SJCRH30 (cell line): ENCODE data around the gene GNG12. TPM values are rescaled to one million over a fixed set of nuclear protein-coding genes. Genes with fewer than 3 reads are reported as not detected.

Experiments
- DNase-seq, 2 experiments: peaks; one replicate each; pipeline ENCODE4 v3.0.0-alpha.2; 2015 to 2020
- H3K27ac ChIP-seq: fragments of 250-450 bp; sonication (Bioruptor Pico); 2 replicates; pipeline ENCODE4 v1.5.1; 2020; ENCODE audit warnings: mild to moderate bottlenecking, moderate library complexity
- H3K27me3 ChIP-seq: fragments of 250-450 bp; sonication (Bioruptor Pico); 2 replicates; pipeline ENCODE4 v1.5.1; 2020; ENCODE audit warnings: mild to moderate bottlenecking, moderate library complexity
- H3K36me3 ChIP-seq: fragments of 250-450 bp; sonication (Bioruptor Pico); 2 replicates; pipeline ENCODE4 v1.5.1; 2020; ENCODE audit warnings: mild to moderate bottlenecking, moderate library complexity
- H3K4me1 ChIP-seq: fragments of 250-450 bp; sonication (Bioruptor Pico); 2 replicates; pipeline ENCODE4 v1.5.1; 2020; ENCODE audit warnings: mild to moderate bottlenecking, moderate library complexity
- H3K4me3 ChIP-seq: fragments of 250-450 bp; sonication (Bioruptor Pico); 2 replicates; pipeline ENCODE4 v1.5.1; 2020; ENCODE audit warnings: mild to moderate bottlenecking, moderate library complexity
- H3K9me3 ChIP-seq: fragments of 250-450 bp; sonication (Bioruptor Pico); replicated peaks from 2 replicates; pipeline ENCODE4 v1.5.1; 2020; ENCODE audit warnings: mild to moderate bottlenecking, moderate library complexity
- total RNA-seq: library from RNA; depleted of rRNA; stranded (reverse); fragments of >200 nt; shearing (Covaris generic); gene quantifications from 2 replicates; pipeline ENCODE4 v1.2.3, GENCODE V29; 2014

GNG12 gene
- total RNA-seq, 1 experiment from 2014 or later, result 110 TPM

DNA sequence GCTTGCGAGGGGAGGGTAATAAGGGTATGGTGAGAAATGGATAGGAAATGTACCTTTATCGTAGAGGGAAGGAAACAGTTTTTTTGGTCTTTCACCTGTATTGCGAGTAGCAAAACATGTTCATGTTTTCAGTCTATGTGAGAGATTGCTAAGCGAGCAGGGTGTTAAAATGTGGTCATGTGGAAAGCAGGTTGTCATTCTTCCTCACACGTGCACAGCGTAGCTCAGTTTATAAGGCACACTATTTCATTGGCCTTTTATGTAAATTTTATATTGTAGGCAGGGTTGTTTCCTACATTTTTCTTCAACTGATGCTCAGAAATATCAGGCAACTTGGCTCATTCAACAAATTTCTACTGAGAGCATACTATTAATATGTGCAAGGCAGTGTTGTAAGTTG, 18.5 kb upstream of the GNG12 start:
- no peak overlapping the region for H3K4me3 ChIP-seq
- no peaks in the 10 kb centered on the region for H3K9me3 ChIP-seq
- H3K4me1 ChIP-seq, result peaks cover 11% of the 10 kb centered on the region
- no peaks in the 10 kb centered on the region for H3K27me3 ChIP-seq
- DNase-seq, result no peak
- no peaks in the 10 kb centered on the region for H3K36me3 ChIP-seq
- H3K27ac ChIP-seq, result no peak overlapping the region

DNA sequence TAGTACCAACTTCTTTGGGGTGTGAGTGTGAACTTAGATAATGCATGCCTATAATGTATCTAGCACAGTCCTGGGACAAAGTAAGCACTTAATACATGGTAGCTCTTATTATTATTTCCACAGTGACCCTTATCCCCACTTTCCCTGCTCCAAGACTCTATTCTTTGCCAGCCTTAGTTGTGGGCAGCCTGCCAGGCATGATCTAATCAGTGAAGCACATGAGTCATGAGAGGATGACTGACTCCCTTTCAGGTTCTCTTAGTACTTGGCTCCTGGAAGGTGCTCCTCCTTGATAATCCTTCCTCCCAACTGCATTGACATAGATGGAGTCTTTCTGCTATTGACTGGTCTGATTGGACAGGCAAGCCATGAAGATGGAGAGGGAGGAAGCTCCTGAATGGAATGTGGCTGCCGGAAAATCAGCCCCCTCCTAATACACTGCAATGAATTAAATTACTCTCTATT, 17.4 kb upstream of the GNG12 start:
- Histone ChIP-seq H3K4me1 (peaks cover 11% of the 10 kb centered on the region), H3K27ac (no peak overlapping the region), H3K4me3 (no peak overlapping the region), H3K9me3 (no peaks in the 10 kb centered on the region), H3K36me3 (no peaks in the 10 kb centered on the region), H3K27me3 (no peaks in the 10 kb centered on the region)
- DNase-seq, result peak; percentile 80 to 86

DNA sequence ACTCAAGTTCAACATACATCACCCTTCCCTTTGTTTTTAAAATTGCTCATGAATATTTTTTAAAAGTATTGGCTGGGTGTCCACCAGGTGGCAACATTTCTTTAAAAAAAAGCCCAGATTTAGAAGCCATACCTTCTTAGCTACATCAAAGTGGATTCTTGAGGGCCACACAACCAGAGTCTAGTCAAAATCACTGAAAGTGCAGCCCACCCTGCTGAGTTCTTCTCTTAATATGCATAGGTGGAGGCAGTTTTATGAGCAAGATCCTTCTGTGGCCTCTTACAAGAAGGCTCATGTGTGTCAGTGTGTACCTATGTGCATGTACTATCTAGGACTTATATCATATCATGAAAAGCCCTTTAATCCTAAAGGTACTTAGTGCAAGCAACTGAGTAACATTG, 16.9 kb upstream of the GNG12 start:
- Histone ChIP-seq H3K4me3 (no peak overlapping the region), H3K36me3 (no peaks in the 10 kb centered on the region), H3K9me3 (no peaks in the 10 kb centered on the region), H3K27ac (no peak overlapping the region), H3K27me3 (no peaks in the 10 kb centered on the region), H3K4me1 (peaks cover 11% of the 10 kb centered on the region)
- DNase-seq, result peak; percentile 19 to 70

DNA sequence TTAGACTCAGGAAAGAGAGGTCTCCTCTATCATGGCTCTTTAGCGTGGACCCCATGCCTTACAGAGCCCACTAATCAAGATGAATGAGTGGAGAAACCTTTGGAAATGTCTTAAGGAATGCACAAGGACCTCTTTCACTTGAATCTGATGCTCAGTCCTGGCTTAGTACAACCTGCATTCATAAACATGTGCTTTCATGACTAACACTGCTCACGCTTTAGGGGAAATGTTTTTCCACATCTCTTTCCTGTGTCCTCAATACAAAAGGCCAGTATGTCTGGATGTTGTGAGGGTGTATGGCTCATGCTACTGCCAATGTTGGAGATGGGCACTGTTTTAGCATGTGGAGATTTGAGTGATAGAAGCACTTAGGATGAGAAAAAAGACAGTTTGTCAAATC, 14.2 kb upstream of the GNG12 start:
- Histone ChIP-seq H3K27me3 (no peaks in the 10 kb centered on the region), H3K4me3 (no peak overlapping the region), H3K27ac (no peak overlapping the region), H3K4me1 (peaks cover 14% of the 10 kb centered on the region), H3K9me3 (0 out of 2 replicates have a peak, but pooled peaks cover 2% of the 10 kb centered on the region), H3K36me3 (no peaks in the 10 kb centered on the region)
- no peak for DNase-seq

DNA sequence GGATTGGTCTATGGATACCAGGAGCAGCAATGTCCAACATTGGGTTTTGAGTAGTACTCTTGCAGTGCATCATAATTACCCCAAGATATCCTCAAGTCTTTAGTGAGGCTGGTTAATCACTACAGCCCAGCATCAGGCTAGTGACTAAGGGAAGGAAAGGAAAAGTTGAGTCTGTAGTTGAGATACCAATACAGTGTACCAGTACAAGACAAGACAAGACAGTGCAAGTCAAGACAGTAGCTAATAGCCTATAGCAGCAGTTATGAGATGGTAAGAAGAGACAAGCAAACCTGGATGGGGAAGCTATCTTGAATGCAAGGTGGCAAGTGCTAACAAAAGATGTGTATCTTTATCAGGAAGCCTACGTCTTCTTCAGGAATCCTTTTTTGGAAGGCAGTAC, 13.3 kb upstream of the GNG12 start:
- Histone ChIP-seq H3K27me3 (no peaks in the 10 kb centered on the region), H3K9me3 (0 out of 2 replicates have a peak, but pooled peaks cover 2% of the 10 kb centered on the region), H3K4me3 (no peak overlapping the region), H3K36me3 (no peaks in the 10 kb centered on the region), H3K4me1 (peaks cover 14% of the 10 kb centered on the region), H3K27ac (no peak overlapping the region)
- DNase-seq, result no peak

DNA sequence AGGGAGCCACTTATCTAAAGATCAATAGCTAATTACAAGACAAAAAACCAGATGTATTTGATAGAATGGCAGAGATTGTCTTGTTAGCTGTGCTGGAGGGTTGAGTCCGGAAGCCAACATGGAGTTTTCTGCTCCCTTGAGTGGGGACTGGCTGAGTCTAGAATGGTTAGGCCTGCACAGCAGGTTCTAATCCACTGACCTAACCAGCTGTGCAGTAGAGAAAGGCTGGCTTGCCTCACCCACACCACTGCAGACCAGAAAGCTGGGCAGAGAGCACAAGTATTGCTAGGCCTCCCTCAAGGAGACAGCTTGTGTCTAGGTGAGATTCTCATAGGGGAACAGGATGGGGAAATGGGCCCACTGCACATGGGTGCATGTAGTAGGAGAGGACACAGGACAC, 11.7 kb upstream of the GNG12 start:
- no peak overlapping the region for H3K27ac ChIP-seq
- no peak for DNase-seq
- H3K4me3 ChIP-seq, result no peak overlapping the region
- no peaks in the 10 kb centered on the region for H3K27me3 ChIP-seq
- no peaks in the 10 kb centered on the region for H3K36me3 ChIP-seq
- 0 out of 2 replicates have a peak, but pooled peaks cover 2% of the 10 kb centered on the region for H3K9me3 ChIP-seq
- peaks cover 13% of the 10 kb centered on the region for H3K4me1 ChIP-seq

DNA sequence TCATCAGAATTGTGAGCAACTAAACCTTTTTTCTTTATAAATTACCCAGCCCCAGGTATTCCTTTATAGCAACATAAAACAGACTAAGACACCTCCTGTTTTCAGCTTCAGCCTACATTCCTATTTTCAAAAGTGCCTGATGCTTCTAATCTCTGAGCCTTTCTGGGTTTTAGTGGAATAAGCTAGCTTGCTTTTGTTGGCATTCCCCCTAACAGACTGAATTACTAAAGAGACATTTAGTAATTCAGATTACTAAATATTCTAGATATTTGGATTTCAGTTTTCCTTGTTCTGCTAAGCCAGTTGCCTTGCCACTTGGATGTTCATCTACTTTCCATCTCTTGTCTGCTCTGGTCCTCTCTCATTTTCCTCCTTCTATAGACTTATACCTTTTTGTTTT, 10.5 kb upstream of the GNG12 start:
- Histone ChIP-seq H3K9me3 (0 out of 2 replicates have a peak, but pooled peaks cover 2% of the 10 kb centered on the region), H3K4me1 (peaks cover 22% of the 10 kb centered on the region), H3K36me3 (no peaks in the 10 kb centered on the region), H3K4me3 (no peak overlapping the region), H3K27me3 (no peaks in the 10 kb centered on the region), H3K27ac (no peak overlapping the region)
- DNase-seq, result no peak

DNA sequence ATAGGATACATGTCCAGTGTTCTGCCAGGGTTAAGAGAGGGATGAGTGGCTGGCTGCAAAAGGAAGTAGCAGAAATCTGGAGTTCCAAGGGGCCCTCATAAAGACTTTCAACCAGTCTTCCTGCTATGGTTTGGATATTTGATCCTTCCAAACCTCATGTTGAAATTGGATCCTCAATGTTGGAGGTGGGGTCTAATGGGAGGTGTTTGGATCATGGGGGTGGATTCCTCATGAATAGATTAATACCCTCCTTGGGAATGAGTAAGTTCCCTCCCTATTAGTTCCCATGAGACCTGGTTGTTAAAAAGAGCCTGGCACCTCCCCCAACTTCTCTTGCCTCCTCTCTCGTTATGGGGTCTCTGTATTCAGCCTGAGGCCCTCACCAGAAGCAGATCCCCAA, 10.1 kb upstream of the GNG12 start:
- Histone ChIP-seq H3K4me1 (peaks cover 22% of the 10 kb centered on the region), H3K4me3 (no peak overlapping the region), H3K27me3 (no peaks in the 10 kb centered on the region), H3K36me3 (no peaks in the 10 kb centered on the region), H3K27ac (no peak overlapping the region), H3K9me3 (0 out of 2 replicates have a peak, but pooled peaks cover 2% of the 10 kb centered on the region)
- DNase-seq, result peak in 1 of 2 experiments; percentile 29

DNA sequence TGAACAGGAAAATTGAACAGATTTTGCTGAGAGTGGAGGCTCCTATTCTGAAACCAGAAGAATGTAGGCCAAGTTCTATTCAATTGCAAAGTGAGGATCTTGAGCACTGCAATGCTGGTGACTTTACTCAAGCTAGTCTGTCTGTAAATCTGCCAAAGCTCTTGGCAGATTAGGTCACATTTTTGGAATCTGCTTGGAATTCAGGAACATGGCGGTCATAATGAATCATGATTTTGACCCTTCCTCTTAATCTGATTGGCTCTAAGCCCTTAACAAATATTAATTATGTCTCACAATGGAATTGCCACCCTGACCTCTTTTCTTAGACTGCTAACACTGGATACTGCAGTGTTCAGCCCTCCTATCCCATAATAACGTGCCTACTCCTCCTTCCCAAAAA, 7.2 kb upstream of the GNG12 start:
- Histone ChIP-seq H3K4me1 (peaks cover 22% of the 10 kb centered on the region), H3K4me3 (no peak overlapping the region), H3K27me3 (no peaks in the 10 kb centered on the region), H3K9me3 (0 out of 2 replicates have a peak, but pooled peaks cover 2% of the 10 kb centered on the region), H3K27ac (peak overlapping the region; percentile 40), H3K36me3 (no peaks in the 10 kb centered on the region)
- peak in 1 of 2 experiments; percentile 11 for DNase-seq

DNA sequence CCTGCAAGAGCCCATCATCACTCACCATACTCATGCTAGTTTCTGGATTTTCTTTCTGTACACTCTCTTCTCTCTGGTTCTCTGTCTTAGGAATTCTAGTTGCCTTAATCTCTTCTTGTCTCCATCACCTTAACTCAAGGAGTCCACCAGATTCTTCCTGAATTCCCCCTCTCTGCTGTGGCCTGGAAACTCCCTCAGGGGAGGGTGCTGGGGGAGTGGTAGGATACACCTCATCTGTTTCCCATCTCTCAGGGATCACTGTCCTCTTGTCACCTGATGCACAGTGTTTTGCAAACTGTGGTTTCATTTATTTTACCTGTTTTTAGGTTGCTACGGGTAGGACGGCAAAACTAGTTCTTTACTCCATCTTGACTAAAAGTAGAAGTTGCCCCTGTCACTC, 6.6 kb upstream of the GNG12 start:
- no peaks in the 10 kb centered on the region for H3K36me3 ChIP-seq
- H3K27me3 ChIP-seq, result no peaks in the 10 kb centered on the region
- peaks cover 22% of the 10 kb centered on the region for H3K4me1 ChIP-seq
- DNase-seq, result no peak
- 0 out of 2 replicates have a peak, but pooled peaks cover 2% of the 10 kb centered on the region for H3K9me3 ChIP-seq
- H3K27ac ChIP-seq, result peak overlapping the region; percentile 40
- H3K4me3 ChIP-seq, result no peak overlapping the region

DNA sequence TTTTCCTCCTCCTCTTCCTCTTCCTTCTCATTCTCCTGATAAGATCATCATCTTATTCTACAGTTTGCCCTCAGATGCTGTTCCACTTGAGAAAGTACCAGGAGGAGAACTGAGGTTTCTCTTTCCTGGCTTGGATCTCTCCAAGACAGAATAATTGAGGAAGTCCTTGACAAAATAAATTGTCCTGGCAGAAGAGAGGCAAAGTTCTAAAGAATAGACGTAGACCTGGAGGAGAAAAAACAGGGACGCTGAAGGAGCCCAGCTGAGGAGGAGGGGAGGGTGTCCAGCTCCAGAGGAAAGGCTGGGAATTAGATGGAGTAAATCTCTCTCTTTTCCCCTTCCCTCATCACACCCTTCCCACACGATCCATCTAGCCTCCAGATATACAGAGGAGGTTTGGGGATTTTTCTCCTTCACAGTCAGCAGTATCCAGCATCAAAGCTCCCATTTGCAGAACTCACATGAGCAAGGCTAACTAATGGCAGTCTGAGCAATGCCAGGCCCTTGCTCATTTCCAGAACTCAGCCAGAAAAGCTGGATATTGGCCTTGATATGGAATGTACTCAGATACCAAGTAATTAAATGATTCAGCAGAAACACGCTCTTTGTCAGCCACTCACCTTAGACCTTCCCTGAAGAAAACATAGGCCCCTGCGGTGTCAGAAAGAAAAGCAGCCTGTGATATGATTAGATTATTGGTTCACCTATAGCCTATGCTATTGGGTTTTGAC, 5.1 kb upstream of the GNG12 start:
- no peak for DNase-seq
- H3K4me1 ChIP-seq, result peaks cover 27% of the 10 kb centered on the region

DNA sequence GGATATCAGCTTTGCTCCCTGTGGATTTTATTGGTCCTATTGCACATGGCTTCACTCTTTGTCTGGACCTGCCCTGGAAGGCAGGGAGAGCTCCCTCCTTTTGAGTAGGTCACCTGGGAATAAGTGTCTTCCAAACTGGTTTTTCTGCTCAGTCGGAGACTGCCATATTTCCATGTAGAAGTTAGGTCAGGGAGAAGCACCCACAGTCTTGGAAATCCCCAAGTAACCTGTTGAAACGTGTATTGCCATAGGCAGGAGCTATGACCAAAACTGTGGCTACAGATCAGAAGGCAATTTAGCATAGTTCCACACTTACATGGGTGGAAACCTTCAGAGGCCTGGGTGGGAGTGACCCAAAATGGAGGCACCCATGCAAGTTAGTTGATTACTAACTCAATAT, 3.5 kb upstream of the GNG12 start:
- H3K4me3 ChIP-seq, result no peak overlapping the region
- H3K27ac ChIP-seq, result no peak overlapping the region
- no peak for DNase-seq
- H3K27me3 ChIP-seq, result no peaks in the 10 kb centered on the region
- H3K36me3 ChIP-seq, result no peaks in the 10 kb centered on the region
- no peaks in the 10 kb centered on the region for H3K9me3 ChIP-seq
- peaks cover 25% of the 10 kb centered on the region for H3K4me1 ChIP-seq

More for the DNA sequence above, 5.1 kb upstream of the GNG12 start:
- Histone ChIP-seq H3K27ac (no peak overlapping the region), H3K9me3 (0 out of 2 replicates have a peak, but pooled peaks cover 2% of the 10 kb centered on the region), H3K4me3 (no peak overlapping the region), H3K27me3 (no peaks in the 10 kb centered on the region), H3K36me3 (no peaks in the 10 kb centered on the region)

DNA sequence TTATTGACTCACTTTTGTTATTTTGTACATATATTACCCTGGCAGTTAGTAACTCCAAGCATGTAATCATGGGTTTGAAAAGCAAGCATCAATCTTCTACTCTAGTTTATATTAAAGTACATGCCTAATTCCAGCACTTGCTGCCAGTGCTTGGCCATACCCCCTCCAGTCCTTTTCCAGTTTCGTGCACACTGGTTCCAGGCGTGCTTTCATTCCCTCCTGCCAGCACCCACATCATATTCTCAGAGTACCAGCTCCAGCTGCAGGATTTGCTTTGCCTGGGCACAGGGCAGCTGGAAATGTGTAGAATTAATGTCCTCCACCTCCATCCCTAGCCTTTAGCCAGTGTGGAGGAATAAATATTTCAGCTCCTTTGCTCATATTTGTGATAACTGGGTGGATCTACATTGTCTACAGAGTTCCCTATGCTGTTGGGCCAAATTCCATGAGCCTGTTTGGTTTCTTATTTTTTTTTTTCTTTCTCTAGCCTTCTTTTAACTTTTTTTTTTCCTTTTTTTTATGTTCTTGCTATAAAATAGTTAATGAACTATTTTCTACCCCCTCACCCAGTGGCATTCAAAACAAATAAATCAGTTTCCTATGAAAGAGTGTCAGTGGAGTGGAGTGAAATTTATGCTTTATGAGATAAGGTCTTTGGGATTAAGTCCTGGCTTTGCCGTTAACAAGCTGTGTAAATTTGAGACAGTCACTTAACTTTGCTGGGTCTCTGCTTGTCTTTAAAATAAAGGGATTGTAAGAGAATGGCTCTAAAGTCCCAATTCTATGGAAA, 2.6 kb upstream of the GNG12 start:
- Histone ChIP-seq H3K4me1 (peaks cover 24% of the 10 kb centered on the region), H3K9me3 (no peaks in the 10 kb centered on the region), H3K27ac (no peak overlapping the region), H3K4me3 (no peak overlapping the region), H3K27me3 (no peaks in the 10 kb centered on the region), H3K36me3 (no peaks in the 10 kb centered on the region)
- DNase-seq, result no peak

DNA sequence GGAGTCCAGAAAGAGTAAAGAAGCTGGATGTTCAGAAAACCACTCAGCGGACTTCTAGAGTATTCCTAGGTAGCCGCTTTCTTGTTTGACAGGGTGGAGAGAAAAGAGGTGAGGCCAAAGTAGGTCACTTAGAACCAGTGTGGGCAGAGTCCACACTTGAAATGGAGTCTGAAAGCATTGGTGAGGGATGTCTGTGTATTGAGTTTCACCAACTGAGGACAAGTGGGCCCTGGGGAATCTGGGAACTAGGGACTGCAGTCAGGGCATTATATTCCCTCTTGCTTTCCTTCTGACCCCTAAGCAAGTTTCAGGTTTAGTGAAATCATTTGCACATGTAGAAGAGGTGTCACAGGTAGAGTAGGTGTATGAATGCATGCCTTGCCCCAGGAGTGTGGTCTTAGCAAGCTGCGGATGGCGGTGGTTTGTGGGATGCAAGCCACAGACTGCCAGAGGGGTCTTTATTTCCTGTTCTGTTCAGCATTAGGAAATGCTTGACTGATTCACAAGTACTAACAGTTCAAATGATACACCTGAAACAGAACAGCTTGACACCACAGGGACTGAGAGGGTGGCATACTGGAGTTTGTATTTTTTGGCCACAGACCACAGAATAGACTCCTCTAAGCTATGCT, 1.1 kb upstream of the GNG12 start:
- Histone ChIP-seq H3K27ac (no peak overlapping the region), H3K27me3 (no peaks in the 10 kb centered on the region), H3K36me3 (no peaks in the 10 kb centered on the region), H3K4me3 (no peak overlapping the region), H3K9me3 (no peaks in the 10 kb centered on the region), H3K4me1 (peaks cover 9% of the 10 kb centered on the region)
- peak in 1 of 2 experiments; percentile 22 for DNase-seq

DNA sequence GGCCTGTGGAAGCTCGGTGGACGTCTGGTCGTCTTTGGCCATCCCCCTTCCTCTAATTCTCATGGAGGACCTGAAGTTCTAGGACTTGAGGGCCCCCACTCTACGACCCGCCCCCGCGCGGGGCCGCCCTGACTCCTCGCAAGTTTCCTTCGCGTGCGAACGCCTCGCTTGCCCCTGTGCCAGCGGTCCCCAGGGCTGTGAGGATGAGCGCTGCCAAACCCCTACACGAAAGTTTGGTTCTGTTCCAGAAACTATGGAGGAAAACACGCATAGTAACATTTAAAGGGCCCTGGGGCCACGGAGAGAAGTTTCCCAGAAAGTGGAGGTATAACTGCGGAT, 304 bp upstream of the GNG12 start:
- Histone ChIP-seq H3K4me1 (0 out of 2 replicates have a peak, but pooled peaks cover 6% of the 10 kb centered on the region), H3K27me3 (no peaks in the 10 kb centered on the region)
- no peak for DNase-seq

More for the DNA sequence above, 304 bp upstream of the GNG12 start:
- Histone ChIP-seq H3K4me3 (peak overlapping the region; percentile 80), H3K9me3 (no peaks in the 10 kb centered on the region), H3K27ac (peak overlapping the region; percentile 81; the same call in 1 of the 2 replicates), H3K36me3 (no peaks in the 10 kb centered on the region)
